ENCODE measurements around the gene COPS8.

Gene COPS8

GRCh38 chr2:237101118-237101979 is 15.7 kb downstream of the COPS8 start:
- DNase-seq = no peak

- DNase-seq = no peak
Measured at GRCh38 chr2:237102428-237102827, 16.7 kb downstream of the COPS8 start.

- DNase-seq = no peak
Measured at GRCh38 chr2:237109421-237109934, 23.8 kb downstream of the COPS8 start.

- DNase-seq = no peak
Measured at GRCh38 chr2:237113026-237113795, 27.5 kb downstream of the COPS8 start.

GRCh38 chr2:237115870-237116269 is 30.2 kb downstream of the COPS8 start:
- no peak for DNase-seq

DNA sequence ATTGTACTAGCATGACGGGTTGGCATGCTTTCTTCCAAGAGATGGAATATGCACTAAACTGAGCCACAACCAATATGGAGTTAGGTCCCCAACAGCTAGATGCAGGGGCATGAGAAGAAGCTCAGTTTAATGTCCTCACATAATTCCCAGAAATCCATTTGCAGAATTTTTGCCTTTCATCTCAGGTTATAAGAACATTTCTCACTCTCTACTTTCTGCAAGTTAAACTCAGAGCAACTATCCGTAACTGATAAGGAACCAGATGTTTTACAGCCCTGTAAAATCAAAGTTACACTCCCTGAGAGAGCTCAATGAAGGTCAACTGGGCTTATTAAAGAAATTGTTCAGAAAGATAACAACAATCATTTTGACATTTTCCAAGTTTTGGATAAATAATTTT is 30.7 kb downstream of the COPS8 start:
- no peak for DNase-seq

DNA sequence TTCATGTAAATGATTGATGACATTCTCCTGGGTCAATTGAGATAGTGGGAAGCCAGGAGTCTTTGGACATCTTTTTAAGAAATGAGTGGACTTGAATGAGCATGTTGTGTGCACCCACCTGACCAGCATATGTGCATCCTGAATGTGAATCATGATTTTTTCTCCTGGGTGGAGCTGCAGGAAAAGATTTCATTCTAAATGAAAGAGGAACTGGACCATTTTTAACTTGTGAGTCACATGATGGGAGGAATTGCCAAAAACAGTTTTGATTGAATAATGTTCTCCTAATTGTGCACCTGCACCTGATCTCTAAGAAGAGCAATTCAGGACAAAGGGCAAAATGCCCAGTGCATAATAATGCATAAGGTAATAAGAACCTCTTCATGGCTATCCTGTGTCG is 32.3 kb downstream of the COPS8 start:
- DNase-seq = no peak

- DNase-seq = no peak
Measured at GRCh38 chr2:237118561-237119155, 33.0 kb downstream of the COPS8 start.

- no peak for DNase-seq
Measured at GRCh38 chr2:237120916-237121315, 35.2 kb downstream of the COPS8 start.

- no peak for DNase-seq
Measured at GRCh38 chr2:237121321-237121720, 35.6 kb downstream of the COPS8 start.

GRCh38 chr2:237122214-237122666 is 36.6 kb downstream of the COPS8 start:
- DNase-seq = peak; percentile 52

DNA sequence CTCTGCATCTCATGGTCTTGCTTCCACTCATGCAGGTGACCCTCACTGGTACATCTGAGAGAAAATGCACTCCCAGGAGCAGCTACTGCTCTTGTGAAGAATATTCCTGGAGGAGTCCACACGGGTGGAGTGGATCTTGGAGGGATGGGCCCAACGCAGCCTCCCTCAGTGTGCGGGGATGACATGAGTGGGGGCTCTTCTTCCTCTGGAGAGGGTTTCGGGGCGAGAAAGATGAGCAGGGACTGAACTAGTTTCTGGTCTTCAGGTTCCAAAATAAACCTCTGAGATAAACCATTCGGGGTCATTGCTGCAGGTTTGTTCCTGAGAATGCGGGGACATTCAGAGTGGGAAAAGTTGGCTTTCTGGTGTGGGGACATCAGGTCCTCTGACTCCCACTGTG is 39.1 kb downstream of the COPS8 start:
- no peak for DNase-seq

GRCh38 chr2:237125967-237126366 is 40.3 kb downstream of the COPS8 start:
- DNase-seq = no peak

DNA sequence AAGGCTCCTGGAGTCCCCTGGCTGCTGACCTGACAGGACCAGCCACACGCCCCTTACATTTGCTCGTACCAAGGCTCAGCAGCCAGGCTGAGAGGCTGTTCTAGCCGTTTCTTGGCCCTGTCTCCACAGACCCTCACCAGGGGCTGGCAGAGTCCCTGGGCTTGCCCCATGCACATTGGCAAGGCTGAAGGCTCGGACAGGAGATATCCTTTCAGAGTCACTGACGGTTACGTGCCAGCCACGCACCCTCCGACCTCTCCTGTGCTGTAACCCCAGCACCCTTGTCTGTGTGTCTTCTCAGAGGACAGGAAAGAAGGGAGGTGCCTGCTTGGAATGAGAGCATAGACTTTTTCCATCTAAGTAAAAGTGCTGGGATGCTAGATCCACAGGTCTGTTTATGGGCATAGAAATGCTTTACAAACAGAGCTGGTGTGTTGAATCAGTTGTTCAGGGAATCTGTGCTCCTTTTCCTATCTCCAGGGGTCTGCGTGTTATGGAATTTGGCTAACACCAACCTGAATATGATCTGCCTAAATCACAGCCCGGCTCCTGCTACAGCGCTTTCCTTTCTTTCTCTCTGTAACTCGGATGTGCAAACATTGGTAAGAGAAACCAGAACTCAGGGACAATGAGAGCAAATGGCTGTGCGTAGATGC is 41.0 kb downstream of the COPS8 start:
- no peak for DNase-seq

- no peak for DNase-seq
Measured at GRCh38 chr2:237128026-237128703, 42.5 kb downstream of the COPS8 start.

- no peak for DNase-seq
Measured at GRCh38 chr2:237128845-237129592, 43.3 kb downstream of the COPS8 start.

- DNase-seq = no peak
Measured at GRCh38 chr2:237129625-237130263, 44.1 kb downstream of the COPS8 start.

DNA sequence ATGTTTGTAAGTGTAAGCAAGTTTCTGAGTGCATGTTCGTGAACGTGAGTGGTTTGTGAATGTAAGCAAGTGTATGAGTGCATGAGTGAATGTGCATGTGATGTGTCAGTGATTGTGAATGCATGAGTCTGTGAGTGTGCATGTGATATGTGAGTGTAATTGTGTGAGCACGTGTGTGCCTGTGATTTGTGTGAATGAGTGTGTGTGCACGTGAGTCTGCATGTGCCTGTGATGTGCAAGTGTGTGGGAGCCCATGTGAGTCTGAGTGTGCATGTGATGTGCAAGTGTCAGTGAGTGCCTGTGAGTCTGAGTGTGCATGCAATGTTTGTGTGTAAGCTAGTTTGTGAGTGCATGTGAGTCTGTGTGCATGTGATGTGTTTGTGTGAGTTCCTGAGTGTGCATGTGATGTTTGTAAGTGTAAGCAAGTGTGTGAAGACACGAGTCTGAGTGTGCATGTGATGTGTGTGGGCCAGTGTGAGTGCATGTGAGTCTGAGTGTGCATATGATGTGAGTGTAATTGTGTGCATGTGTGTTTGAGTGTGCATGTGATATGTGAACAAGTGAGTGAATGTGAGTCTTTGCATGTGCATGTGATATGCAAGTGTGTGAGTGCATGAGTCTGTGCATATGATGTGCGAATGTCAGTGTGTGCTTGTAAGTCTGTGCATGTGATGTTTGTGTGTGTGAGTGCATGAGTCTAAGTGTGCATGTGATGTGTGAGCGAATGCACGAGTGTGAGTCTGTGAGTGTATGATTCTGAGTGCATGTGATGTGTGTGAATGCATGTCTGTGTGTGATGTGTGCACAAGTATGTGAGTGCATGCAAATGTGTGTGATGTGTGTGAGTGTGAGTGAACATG is 45.1 kb downstream of the COPS8 start:
- DNase-seq = no peak

- no peak for DNase-seq
Measured at GRCh38 chr2:237131749-237132533, 46.3 kb downstream of the COPS8 start.
